Body of pancreas (tissue), 4 donors: ENCODE data around the gene CLPTM1L.

Source experiments
- POLR2A ChIP-seq, 3 donors: fragments of 450-650 bp; IDR thresholded peaks; one replicate each; pipeline ENCODE4 v1.6.1; 2016; ENCODE audit warnings: antibody characterized with exemption in 3 of 3, mild to moderate bottlenecking in 2 of 3
- TF ChIP-seq, protein P1 (sequence below), 7 experiments: fragments of 450-650 bp in 4 of 7; fragments of 200-600 bp in 3 of 7; sonication (generic) in 3 of 7; IDR thresholded peaks; one replicate each; pipeline ENCODE4 v1.5.1; 2016 to 2019; ENCODE audit warnings: antibody characterized with exemption in 7 of 7

DNA sequence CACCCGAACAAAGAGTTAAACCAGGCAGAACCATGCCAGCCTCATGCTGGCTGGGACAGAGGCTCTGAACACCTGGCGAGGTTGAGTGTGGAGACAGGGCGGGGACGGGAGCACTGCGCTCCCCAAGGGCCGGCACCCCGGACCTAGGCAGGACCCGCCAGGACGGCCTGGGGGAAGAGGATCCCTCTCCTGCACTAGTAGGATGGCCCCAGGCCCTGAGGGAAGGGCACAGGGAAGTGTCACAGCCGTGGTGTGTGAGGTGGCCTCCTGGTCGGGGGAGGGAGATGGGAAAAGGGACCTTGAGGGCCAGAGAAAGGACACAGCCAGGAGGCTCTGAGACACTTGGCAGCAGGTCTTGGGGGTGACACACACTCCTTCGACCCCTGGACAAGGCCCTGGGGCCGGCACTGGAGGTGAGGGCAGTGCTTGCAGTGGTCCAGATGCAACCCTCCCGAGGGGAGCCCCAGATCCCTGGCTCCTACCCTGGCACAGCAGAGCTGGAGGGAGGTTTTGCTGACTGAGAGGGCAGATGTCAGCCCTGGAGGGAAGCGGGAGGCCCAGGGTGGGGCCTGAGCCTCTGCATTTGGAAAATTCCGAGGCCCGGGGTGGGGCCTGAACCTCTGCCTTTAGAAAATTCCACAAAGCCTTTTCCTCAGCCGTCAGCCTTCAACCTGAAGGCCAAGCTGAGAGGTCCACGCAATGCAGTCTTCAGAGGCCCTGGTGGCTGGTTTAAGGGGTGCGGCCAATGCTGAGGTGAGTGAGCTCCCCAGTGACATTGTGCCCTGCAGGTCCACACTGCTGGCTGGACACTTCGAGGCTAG lies 25.3 kb downstream of the CLPTM1L start:
- TF ChIP-seq, protein P1, sequence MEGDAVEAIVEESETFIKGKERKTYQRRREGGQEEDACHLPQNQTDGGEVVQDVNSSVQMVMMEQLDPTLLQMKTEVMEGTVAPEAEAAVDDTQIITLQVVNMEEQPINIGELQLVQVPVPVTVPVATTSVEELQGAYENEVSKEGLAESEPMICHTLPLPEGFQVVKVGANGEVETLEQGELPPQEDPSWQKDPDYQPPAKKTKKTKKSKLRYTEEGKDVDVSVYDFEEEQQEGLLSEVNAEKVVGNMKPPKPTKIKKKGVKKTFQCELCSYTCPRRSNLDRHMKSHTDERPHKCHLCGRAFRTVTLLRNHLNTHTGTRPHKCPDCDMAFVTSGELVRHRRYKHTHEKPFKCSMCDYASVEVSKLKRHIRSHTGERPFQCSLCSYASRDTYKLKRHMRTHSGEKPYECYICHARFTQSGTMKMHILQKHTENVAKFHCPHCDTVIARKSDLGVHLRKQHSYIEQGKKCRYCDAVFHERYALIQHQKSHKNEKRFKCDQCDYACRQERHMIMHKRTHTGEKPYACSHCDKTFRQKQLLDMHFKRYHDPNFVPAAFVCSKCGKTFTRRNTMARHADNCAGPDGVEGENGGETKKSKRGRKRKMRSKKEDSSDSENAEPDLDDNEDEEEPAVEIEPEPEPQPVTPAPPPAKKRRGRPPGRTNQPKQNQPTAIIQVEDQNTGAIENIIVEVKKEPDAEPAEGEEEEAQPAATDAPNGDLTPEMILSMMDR (IDR thresholded peaks at IDR 0.05): no peak
- no peak for TF ChIP-seq POLR2A (IDR thresholded peaks at IDR 0.05)
